Measurements from ENCODE around the gene ROBO1.

Gene ROBO1

GRCh38 chr3:78844307-78844706, 923.5 kb downstream of the ROBO1 start:
- no peak for DNase-seq (ENCODE audit: low read depth)

GRCh38 chr3:78839693-78840092, 928.1 kb downstream of the ROBO1 start:
- DNase-seq (ENCODE audit: low read depth) = no peak

DNA sequence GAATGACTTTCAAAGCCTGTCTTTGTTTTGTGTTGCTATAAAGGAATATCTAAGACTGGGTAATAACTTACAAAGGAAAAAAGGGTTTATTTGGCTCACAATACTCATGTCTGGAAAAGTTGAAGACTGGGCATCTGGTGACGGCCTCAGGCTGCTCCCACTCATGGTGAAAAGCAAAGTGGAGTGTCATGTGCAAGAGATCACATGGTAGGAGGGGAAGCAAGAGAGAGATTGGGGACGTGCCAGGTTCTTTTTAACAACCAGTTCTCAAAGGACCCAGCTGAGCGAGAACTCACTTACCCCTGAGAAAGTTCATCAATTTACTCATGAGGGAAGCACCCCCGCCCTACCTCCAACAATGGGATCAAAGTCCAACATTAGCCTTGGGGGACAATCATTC, 929.4 kb downstream of the ROBO1 start:
- DNase-seq (ENCODE audit: low read depth) = no peak

DNA sequence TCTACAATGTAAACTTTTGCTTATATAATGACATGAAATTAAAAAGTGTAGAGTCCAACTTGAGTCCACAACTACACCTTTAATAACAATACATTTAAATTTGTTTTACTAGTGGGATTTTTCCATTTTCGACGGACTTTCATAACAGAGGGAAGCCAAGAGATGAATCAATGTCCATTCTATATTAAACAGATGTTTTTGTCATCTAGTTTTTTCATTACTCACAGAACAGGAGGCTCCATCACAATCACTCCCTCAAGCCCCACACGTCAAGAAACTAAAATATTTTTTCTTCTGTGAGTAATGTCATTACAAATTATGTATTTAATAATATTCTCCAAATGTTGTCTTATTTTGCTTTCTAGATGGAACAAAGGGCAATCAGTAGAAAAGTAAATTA, 932.9 kb downstream of the ROBO1 start:
- DNase-seq (ENCODE audit: low read depth) = no peak

GRCh38 chr3:78832785-78833204, 935.0 kb downstream of the ROBO1 start:
- no peak for DNase-seq (ENCODE audit: low read depth)

DNA sequence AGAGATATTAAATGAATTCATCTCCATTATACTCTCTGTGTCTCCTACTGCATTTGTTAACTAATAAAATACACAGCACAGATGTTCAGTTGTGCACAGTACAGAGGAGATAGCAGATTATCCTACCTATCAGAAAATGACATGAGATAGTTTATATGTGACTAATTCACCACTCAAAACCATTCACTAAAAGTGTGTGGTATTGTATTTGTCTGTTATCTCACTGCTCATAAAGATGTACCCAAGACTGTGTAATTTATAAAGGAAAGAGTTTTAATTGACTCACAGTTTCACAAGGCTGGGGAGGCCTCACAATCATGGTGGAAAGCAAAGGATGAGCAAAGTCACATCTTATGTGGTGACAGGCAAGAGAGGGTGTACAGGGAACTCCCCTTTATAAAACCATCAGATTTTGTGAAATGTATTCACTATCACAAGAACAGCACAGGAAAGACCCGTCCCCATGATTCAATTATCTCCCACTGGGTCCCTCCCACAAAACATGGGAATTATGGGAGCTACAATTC, 936.3 kb downstream of the ROBO1 start:
- no peak for DNase-seq (ENCODE audit: low read depth)

DNA sequence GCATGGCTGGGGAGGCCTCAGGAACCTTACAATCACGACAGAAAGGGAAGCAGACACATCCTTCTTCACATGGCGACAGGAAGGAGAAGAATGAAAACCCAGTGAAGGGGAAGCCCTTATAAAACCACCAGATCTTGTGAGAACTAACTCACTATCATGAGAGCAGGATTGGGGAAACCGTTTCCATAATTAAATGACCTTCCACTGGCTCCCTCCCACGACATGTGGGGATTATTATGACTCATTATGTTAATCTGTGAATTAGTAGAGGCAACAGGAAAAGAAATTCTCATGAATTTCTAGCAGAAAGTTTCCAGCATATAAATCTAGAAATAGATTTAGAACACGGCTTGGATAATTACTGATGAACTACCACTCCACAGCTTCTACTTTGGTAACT, 937.3 kb downstream of the ROBO1 start:
- no peak for DNase-seq (ENCODE audit: low read depth)

GRCh38 chr3:78827618-78828017, 940.2 kb downstream of the ROBO1 start:
- no peak for DNase-seq (ENCODE audit: low read depth)

- DNase-seq (ENCODE audit: low read depth) = no peak
These were observed 942.0 kb downstream of the ROBO1 start for GRCh38 chr3:78825858-78826215.

GRCh38 chr3:78825118-78825857, 942.5 kb downstream of the ROBO1 start:
- no peak for DNase-seq (ENCODE audit: low read depth)

GRCh38 chr3:78823859-78824258, 943.9 kb downstream of the ROBO1 start:
- no peak for DNase-seq (ENCODE audit: low read depth)

GRCh38 chr3:78823434-78823833, 944.4 kb downstream of the ROBO1 start:
- DNase-seq (ENCODE audit: low read depth) = no peak

GRCh38 chr3:78822726-78823125, 945.1 kb downstream of the ROBO1 start:
- no peak for DNase-seq (ENCODE audit: low read depth)

- no peak for DNase-seq (ENCODE audit: low read depth)
These were observed 947.3 kb downstream of the ROBO1 start for GRCh38 chr3:78820542-78820941.

- no peak for DNase-seq (ENCODE audit: low read depth)
These were observed 949.4 kb downstream of the ROBO1 start for GRCh38 chr3:78818161-78818985.

GRCh38 chr3:78814893-78815562, 952.8 kb downstream of the ROBO1 start:
- no peak for DNase-seq (ENCODE audit: low read depth)

DNA sequence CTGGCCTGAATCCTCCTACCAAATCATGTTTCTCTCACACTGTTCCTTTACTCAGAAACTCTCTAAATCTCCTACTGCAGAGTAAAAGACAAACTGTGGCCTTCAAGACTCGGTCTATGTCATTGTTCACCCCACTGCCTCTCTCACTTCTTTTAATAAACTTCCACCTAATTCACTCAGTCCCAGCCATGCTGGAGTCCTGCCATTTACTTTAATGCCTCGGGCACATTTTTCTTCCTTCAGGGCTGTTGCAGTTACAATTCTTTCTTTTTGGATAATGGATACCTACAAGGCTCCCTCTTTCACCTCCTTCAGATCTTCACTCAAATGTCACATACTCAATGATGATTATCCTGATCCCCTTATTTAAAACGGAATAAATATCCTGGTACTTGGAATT, 955.6 kb downstream of the ROBO1 start:
- DNase-seq (ENCODE audit: low read depth) = no peak

- no peak for DNase-seq (ENCODE audit: low read depth)
These were observed 957.8 kb downstream of the ROBO1 start for GRCh38 chr3:78809966-78810365.

- no peak for DNase-seq (ENCODE audit: low read depth)
These were observed 963.4 kb downstream of the ROBO1 start for GRCh38 chr3:78804251-78805037.

- no peak for DNase-seq (ENCODE audit: low read depth)
These were observed 965.3 kb downstream of the ROBO1 start for GRCh38 chr3:78802562-78802930.

DNA sequence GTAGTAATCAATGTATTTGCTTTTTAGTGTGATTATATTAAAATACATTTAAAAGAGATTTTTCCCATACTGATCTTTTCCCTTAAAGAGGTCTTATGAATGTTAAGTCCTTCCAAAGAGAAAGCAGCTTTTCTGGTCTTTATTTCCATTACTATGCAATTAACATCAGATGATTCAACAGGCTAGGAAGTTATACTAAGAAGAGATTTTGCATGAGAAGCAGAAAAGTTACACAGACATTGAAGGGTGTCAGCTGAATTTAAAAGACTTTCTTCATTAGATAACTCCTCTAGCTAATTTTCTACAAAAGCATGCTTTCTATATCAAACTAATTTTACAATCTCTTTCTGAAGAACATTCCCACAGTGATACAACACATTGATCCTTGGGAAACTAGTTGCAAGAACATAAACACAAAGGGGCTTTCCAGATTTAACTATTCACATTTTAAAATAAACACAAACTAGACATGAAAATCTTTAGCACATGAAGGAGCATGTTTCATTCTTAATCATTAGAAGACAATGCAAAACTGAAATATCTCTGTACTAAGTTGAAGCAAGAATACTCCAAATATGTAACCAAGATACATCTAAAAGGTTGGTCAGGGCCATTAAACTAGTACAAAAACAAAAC, 965.8 kb downstream of the ROBO1 start:
- DNase-seq (ENCODE audit: low read depth) = no peak

- DNase-seq (ENCODE audit: low read depth) = no peak
These were observed 968.1 kb downstream of the ROBO1 start for GRCh38 chr3:78799681-78800080.
